NCI-H510A (cell line): ENCODE data around the gene LPCAT4.
A peak's percentile ranks its signal among the peaks of the same experiment; 100 is the strongest.
"Not testable (repeated sequence)": the region's sequence is repeated elsewhere in the genome, so short reads cannot be mapped to it uniquely, and the experiment has no call there.

ENCODE experiments used
- DNase-seq: peaks from one replicate; lab custom pipeline; 2025; lab: John Stamatoyannopoulos, UW

LPCAT4 gene, protein sequence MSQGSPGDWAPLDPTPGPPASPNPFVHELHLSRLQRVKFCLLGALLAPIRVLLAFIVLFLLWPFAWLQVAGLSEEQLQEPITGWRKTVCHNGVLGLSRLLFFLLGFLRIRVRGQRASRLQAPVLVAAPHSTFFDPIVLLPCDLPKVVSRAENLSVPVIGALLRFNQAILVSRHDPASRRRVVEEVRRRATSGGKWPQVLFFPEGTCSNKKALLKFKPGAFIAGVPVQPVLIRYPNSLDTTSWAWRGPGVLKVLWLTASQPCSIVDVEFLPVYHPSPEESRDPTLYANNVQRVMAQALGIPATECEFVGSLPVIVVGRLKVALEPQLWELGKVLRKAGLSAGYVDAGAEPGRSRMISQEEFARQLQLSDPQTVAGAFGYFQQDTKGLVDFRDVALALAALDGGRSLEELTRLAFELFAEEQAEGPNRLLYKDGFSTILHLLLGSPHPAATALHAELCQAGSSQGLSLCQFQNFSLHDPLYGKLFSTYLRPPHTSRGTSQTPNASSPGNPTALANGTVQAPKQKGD

DNA sequence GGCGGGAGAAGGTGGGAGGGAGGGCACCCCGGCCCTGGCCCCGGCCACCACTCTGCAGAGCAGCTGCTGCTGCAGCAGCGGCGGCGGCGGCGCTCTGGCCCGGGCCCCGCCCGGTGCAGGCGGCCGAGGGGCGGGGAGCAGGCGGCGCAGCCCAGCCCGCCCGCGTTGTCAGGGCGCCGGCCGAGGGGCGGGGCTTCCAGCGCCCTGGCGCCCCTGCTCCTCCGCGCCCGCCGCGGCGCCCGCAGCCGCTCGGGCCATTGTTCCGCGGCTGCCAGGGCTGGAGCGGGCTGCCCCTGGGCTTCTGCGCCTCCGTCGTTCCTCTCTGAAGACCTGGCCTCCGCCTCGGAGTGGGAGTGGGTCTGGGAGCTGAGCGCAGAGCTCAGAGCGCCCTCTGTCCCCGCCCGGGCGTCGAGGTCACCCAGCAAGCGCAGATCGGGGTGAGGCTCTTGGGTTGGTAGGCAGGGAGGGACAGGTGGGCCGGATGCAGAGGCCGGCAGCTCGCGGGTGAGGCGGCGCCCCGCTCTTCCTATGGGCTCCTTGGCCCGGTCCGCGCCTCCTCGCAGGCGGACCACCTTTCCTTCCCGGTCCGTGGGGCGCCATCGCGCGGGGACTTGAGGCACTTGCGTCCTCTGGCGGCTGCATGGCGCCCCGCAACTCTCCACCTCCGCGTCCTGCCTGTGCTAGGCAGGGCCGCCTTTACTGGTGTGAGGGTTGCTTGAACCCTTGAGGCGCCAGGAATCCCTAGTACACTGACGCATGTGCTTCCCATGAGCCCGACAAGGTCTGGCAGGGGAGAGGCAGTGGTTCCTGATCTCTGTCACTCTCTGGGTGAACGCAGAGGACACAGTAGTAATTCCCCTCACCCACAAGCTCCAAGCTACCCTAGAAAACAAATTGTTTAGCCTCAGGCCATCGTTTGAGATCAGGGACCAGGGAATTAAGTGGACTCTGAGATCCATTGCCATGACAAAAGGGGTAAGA lies at the start of gene LPCAT4:
Gene LPCAT4 (minus strand): TSS at position 96 of the 981 bp plus-strand sequence. CDS start 96 bp downstream, outside the sequence.
- DNase-seq = peak; percentile 76

- DNase-seq = not testable (repeated sequence)
These were observed 42.5 kb upstream of the LPCAT4 start for GRCh38 chr15:34409511-34409910.

- not testable (repeated sequence) for DNase-seq
These were observed 42.0 kb upstream of the LPCAT4 start for GRCh38 chr15:34408973-34409372.

DNA sequence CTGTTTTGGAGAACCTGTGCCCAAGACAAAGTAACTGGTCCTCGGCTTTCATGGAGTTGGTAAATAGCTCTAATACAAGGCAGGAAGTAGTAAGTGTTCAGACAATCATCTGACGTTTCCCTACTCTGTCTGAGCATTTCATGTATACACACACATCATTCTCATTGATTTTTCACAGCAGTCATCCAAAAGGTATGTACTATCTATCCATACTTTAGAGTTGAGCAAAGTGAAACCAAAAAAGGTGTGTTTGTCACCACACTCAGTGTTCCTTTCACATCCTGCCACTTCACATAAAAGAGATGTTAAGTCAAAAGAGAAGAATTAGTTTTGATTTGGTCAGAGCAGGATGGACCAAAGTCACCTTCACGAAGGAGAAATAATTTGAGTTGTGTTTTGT lies 36.9 kb upstream of the LPCAT4 start:
- not testable (repeated sequence) for DNase-seq

- DNase-seq = not testable (repeated sequence)
These were observed 36.2 kb upstream of the LPCAT4 start for GRCh38 chr15:34403160-34403598.

DNA sequence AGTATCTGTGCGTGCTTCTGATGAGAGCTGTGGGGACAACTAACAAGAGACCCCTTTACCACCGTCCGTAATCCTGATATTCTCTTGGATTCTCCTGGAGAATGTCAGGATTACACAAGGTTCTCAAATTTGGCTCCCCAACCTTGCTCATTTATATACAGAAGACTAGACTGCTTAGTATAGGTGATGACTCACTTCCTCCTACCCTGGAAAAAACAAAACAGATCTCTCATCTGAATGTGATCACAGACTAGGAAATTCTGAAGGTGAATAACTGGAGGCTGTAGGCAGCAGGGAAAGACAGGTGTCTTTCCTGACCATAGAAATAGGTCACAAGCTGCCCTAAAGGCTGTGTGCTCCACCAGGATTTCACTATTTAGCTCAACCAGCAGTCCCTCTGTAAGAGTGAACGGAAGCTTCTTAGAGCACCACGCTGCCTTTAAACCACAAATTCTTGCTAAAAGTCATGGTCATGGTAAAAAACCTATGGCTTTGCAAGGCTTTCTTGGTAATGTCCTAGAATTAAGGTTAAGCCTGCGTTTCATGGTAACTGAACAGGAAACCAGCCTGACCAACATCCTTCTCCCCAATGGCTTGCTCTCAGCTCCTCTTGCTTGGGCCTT lies 30.8 kb upstream of the LPCAT4 start:
- DNase-seq = not testable (repeated sequence)

GRCh38 chr15:34392981-34393380 lies 26.0 kb upstream of the LPCAT4 start:
- DNase-seq = not testable (repeated sequence)

GRCh38 chr15:34389594-34390086 lies 22.6 kb upstream of the LPCAT4 start:
- DNase-seq = not testable (repeated sequence)

- not testable (repeated sequence) for DNase-seq
These were observed 15.0 kb upstream of the LPCAT4 start for GRCh38 chr15:34381829-34382521.

DNA sequence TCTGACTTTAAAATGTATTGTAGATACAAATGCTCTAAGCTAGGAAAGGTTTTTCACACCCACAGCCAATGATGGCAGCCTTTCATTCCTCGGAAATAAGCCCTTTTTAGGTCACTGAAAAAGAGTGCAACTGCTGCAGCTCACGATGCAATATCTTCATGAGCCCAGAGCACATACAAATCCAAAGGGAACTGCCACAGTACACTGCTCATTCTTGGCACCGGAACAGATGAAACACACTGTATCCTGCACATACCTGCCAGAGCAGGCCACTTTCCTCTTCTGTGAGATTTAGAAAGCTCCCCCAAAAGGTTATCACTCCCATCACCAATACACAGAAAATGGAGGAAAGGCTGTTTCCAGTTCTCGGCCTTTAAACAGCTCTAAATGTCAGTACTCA lies 13.5 kb upstream of the LPCAT4 start:
- not testable (repeated sequence) for DNase-seq

DNA sequence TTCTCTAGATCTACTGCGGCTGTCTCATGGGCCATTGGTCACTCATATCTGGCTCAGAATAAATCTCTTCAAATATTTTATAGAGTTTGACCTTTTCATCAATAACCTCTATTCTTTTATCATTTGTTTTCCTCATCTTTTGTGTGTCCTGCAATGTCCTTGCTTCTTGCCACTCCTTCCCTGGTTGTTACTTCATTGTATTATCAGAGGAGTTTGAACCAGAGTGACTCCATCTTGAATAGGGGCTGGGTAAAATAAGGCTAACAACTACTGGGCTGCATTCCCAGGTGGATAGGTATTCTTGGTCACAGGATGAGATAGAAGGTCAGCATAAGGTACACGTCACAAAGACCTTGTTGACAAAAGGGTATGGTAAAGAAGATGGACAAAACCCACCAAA lies 9.9 kb upstream of the LPCAT4 start:
- DNase-seq = no peak

- DNase-seq = not testable (repeated sequence)
These were observed 8.5 kb upstream of the LPCAT4 start for GRCh38 chr15:34375541-34375940.

DNA sequence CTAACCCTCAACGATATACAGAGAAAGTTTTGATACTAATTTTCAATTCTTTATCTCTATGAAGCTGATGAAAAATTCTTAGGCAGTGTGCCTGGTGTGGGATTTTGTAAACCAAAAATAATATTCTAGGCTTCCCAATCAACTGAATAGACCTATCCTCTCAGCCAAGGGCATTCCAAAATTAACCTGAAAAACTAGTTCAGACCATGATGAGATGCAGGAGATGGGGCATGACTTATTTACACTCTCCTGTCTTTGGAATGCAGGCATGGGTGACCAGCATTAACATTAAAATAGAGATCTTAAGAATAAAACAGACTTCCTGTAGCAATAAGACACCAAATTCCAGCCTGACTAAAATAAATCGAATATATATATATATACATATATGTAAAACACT lies 7.8 kb upstream of the LPCAT4 start:
- DNase-seq = no peak

- no peak for DNase-seq
These were observed 7.0 kb upstream of the LPCAT4 start for GRCh38 chr15:34373951-34374350.

DNA sequence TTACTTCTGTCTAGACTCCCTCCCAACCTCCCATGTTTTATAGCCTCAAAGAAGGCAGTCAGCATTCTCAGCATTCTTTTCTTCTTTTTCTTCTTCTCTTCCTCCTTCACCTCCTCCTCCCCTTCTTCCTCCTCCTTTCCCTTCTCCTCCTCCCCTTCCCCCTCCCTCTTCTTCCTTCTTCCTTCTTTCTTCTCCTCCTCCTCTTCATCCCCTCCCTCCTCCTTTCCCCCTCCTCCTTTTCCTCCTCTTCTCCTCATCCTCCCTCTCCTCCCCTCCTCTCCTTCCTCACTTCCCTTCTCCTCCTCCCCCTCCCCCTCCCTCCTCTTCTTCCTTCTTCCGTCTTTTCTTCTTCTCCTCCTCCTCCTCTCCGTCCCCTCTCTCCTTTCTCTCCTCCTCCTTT lies 3.6 kb upstream of the LPCAT4 start:
- DNase-seq = no peak

DNA sequence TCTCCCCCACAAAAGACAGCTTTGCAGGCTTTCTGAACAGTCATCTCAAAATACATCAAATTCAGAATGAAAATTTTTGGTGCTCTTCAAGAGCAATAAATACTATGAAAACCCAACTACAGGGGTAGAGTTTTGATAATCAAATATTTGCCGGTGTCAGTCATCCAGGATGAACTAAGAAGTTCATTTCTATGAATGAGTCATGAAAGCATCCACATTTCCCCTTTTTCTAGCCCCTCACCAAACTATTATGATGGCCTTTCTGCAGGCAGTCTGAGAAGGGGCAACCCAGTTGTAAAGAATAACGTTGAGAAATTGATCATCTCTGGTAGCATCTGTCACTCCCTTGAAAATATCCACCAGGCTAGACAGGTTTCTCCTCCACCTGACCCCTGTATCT lies 3.1 kb upstream of the LPCAT4 start:
- DNase-seq = no peak

DNA sequence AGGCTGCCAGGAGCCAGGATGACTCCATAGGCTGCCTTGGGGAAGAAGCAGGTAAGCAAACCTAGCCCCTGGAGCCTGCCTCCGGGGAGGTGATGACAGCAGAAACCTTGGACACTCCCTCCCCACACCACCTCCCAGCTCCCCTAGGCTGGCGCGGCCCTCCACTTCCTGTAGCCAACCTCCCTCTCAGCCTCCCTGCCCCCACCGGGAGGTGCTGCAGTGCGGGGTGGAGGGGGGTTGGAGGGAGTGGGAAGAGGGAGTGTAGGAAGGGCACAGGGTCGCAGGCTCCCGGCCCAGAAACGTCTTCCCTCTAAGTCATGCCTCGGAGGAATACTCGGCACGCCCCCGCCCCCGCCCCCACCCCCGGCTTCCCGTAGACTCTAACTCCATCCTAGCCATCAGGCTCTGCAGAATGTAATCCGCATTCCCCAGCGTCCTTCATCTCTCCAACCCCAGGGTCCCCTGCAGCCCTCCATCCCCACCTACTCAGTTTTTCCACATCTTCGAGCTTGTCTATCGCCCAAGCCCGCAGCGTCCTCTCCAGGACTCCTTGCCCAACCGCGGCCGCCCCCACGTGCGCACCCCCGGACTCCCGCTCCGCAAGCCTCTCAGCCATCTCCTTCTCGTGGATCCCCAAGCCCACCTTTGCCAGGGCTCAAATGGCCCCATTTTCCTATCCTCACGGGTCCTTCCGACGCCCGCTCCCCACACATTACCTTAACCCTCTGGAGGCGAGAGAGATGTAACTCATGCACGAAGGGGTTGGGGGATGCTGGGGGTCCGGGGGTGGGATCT lies 528 bp downstream of the LPCAT4 start:
- DNase-seq = peak; percentile 59

DNA sequence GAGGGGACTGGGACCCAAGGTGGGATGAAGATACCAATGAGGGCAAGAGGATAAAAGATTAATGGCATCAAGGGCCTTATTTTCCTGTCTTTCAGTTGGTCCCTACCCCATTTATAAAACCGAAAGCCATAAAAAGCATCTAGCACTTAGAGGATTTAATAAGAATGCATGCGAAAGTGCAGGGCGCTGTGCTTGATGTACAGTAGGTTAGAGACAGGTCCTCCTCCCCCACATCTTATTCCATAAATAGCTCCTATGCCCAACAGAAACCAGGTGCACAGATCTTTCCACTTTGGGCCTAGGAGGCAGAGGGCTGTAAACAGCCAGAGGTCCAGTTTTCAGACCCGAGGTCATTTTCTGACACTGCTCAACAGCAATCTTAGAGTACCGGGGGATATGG lies 1.2 kb downstream of the LPCAT4 start:
- no peak for DNase-seq

DNA sequence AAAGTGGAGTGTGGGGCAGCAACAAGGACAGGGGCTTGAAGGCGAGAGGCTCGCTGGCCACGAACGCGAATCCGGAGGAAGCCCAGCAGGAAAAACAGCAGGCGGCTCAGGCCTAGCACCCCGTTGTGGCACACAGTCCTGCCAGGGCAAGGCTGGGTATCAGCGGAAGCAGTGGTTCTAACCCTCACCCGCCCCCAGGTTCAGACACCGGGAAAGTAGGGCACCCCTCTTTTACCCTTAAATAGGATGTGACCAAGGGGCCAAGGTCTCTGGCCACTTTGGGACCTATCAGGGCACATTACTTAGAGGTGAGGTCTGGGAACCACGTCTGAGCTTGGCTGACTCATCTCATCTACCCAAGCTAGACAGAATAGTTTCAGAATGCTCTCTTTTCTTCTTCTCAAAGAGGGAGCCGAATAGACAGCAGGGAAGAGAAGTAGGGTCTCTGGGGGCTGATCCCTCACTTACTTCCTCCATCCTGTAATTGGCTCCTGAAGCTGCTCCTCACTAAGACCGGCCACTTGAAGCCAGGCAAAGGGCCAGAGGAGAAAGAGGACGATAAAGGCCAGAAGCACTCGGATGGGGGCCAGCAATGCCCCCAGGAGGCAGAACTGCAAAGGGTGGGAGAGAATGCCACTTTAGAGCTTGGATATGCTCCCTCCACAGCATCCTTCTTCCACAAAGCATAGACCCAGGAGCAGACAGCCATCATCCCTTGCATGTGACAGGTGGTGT lies 1.7 kb downstream of the LPCAT4 start:
- DNase-seq = no peak

- no peak for DNase-seq
These were observed 3.0 kb downstream of the LPCAT4 start for GRCh38 chr15:34364041-34364440.
